Left ventricle myocardium inferior (tissue), 1 donor: ENCODE measurements around the gene MGLL. TPM values are rescaled to one million over a fixed set of nuclear protein-coding genes. Genes with fewer than 3 reads are reported as not detected.

Source experiments
- DNase-seq: peaks from one replicate; pipeline ENCODE4 v3.0.0-alpha.2; 2020
- H3K27ac ChIP-seq: fragments of 200-600 bp; replicated peaks from 2 replicates; pipeline ENCODE4 v1.8.0; 2021
- H3K27me3 ChIP-seq: fragments of 200-600 bp; 2 replicates; pipeline ENCODE4 v1.8.0; 2021; ENCODE audit warnings: low read depth
- H3K36me3 ChIP-seq: fragments of 200-600 bp; 2 replicates; pipeline ENCODE4 v1.8.0; 2021
- H3K4me1 ChIP-seq: fragments of 200-600 bp; 2 replicates; pipeline ENCODE4 v1.8.0; 2021
- H3K4me3 ChIP-seq: fragments of 200-600 bp; 2 replicates; pipeline ENCODE4 v1.8.0; 2021; ENCODE audit warnings: mild to moderate bottlenecking, moderate library complexity
- H3K9me3 ChIP-seq: fragments of 200-600 bp; replicated peaks from 2 replicates; pipeline ENCODE4 v1.8.0; 2021
- intact Hi-C: fragments of 100-400 bp; cut with micrococcal nuclease; formaldehyde crosslinking; loops from one replicate; pipeline ENCODE4 v1.11.0; 2022
- total RNA-seq: library from RNA; stranded (reverse); fragmentation: NEBNext Ultra II Directional; extraction: Animal tissue kit (Norgen Biotek cat#: 25700); gene quantifications from one replicate; pipeline ENCODE4 v1.2.1, GENCODE V29; 2021
- TF ChIP-seq, protein P1 (sequence below): fragments of 200-600 bp; IDR thresholded peaks from 2 replicates; pipeline ENCODE4 v1.8.0; 2021; ENCODE audit warnings: antibody characterized with exemption, mild to moderate bottlenecking, borderline replicate concordance
- donor health status: DM: no; HTN: yes; CAD: no; lungs with severe emphysema.

MGLL gene
- total RNA-seq, 1 donor from 2014 or later = 67.0 TPM

DNA sequence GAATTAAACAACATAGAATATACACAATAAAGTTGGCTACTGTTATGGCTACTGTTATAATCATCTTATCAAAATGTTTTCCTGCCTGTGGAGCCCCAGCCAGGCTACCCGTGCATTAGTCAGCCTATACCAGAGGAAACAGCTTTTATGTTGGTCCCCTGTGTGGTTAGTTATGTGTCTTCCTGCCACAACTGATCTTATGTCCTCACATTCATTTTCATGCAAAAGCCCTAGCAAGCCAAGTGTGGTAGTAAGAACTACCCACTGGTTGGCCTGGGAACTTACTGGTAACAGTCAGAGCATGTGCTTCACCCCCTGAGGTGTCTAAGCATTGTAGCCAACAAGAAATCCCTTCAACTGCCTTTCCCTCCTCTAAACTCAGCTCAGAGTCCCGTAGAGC lies 21.8 kb downstream of the MGLL start:
- no peak for DNase-seq
- Histone ChIP-seq H3K27ac (peak overlapping the region; percentile 52), H3K4me3 (no peak overlapping the region), H3K4me1 (peaks cover 75% of the 10 kb centered on the region), H3K36me3 (peaks cover 66% of the 10 kb centered on the region), H3K9me3 (no peaks in the 10 kb centered on the region), H3K27me3 (no peaks in the 10 kb centered on the region)
- intact Hi-C loops = no loop called here
- TF ChIP-seq, protein P1, sequence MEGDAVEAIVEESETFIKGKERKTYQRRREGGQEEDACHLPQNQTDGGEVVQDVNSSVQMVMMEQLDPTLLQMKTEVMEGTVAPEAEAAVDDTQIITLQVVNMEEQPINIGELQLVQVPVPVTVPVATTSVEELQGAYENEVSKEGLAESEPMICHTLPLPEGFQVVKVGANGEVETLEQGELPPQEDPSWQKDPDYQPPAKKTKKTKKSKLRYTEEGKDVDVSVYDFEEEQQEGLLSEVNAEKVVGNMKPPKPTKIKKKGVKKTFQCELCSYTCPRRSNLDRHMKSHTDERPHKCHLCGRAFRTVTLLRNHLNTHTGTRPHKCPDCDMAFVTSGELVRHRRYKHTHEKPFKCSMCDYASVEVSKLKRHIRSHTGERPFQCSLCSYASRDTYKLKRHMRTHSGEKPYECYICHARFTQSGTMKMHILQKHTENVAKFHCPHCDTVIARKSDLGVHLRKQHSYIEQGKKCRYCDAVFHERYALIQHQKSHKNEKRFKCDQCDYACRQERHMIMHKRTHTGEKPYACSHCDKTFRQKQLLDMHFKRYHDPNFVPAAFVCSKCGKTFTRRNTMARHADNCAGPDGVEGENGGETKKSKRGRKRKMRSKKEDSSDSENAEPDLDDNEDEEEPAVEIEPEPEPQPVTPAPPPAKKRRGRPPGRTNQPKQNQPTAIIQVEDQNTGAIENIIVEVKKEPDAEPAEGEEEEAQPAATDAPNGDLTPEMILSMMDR = no peak

DNA sequence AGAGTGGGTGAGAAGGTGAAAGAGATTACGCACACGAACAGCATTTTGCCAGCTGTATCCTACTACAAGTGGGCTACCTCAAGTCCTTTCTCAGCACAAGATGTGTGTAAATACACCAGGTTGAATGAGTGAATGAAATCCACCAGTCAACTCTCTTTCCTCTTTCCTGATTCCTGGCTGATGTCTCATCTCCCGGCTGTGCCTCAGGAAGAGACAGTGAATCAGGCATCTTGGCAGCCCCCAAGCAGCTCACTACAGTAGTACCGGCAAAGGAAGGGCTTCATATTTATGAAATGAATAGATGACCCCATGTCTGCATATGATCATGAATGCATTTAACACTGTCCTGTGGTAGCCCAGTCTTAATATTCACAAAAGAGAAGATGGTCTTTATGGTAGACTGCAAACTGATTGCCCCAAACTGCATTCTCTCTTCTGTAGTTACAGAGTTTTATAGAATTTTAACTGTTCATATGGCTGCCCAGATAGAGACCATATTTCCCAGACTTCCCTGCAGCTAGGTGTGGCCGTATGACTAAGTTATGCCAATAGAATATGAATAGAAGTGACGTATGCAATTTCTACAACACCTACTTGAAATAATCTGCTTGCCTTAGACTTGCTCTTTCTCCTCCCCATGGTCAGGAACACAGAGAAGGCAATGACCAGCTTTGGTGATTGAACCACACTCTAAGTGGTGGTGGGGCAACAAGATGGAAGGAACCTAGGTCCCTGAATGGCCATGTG lies 22.7 kb downstream of the MGLL start:
- H3K4me3 ChIP-seq = no peak overlapping the region
- H3K27ac ChIP-seq = peak overlapping the region; percentile 52
- no peaks in the 10 kb centered on the region for H3K9me3 ChIP-seq
- intact Hi-C loops = no loop called here
- H3K4me1 ChIP-seq = peaks cover 67% of the 10 kb centered on the region
- TF ChIP-seq, protein P1 = no peak
- H3K36me3 ChIP-seq = peaks cover 69% of the 10 kb centered on the region
- DNase-seq = no peak
- H3K27me3 ChIP-seq = no peaks in the 10 kb centered on the region

DNA sequence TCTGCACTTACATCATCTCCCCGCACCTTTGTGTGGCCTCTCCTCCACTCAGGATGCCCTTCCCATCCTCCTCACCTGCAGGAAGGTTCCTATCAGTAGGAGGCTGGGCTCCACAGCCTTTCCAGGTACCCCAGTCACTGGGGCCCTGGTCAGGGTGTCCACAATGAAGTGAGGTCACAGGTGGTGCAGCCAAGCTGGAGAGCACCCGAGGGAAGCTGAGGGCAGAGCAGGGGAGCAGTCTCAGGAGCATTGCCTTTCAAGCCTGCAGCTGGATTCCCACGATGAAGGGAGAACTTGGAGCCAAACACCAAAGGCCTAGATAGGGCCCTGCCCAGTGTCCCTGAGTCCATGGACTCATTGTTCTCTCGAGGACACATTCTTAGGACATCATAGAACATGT lies 23.6 kb downstream of the MGLL start:
- H3K4me1 ChIP-seq = peaks cover 65% of the 10 kb centered on the region
- H3K4me3 ChIP-seq = no peak overlapping the region
- TF ChIP-seq, protein P1 = no peak
- H3K27ac ChIP-seq = peak overlapping the region; percentile 52
- H3K36me3 ChIP-seq = peaks cover 70% of the 10 kb centered on the region
- H3K27me3 ChIP-seq = no peaks in the 10 kb centered on the region
- intact Hi-C loops = no loop called here
- DNase-seq = no peak
- no peaks in the 10 kb centered on the region for H3K9me3 ChIP-seq

DNA sequence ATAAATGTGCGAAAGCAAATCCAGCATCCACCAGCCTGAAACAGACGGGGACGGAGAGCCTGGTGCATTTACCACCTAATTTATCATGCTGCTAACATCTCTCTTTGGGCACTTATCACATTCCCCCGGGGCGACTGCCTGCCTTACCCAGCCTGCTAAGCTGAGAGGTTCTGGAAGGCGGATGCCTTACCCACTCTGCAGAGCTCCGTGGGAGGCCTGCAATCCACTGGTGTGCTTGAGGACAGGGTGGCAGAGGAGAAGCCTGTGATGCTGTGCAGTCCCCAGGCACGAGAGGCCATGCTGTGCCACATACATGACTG lies 25.5 kb downstream of the MGLL start:
- H3K36me3 ChIP-seq = peaks cover 60% of the 10 kb centered on the region
- no peaks in the 10 kb centered on the region for H3K9me3 ChIP-seq
- DNase-seq = no peak
- no peaks in the 10 kb centered on the region for H3K27me3 ChIP-seq
- TF ChIP-seq, protein P1 = no peak
- peaks cover 66% of the 10 kb centered on the region for H3K4me1 ChIP-seq
- intact Hi-C loops = no loop called here
- H3K27ac ChIP-seq = no peak overlapping the region
- no peak overlapping the region for H3K4me3 ChIP-seq

DNA sequence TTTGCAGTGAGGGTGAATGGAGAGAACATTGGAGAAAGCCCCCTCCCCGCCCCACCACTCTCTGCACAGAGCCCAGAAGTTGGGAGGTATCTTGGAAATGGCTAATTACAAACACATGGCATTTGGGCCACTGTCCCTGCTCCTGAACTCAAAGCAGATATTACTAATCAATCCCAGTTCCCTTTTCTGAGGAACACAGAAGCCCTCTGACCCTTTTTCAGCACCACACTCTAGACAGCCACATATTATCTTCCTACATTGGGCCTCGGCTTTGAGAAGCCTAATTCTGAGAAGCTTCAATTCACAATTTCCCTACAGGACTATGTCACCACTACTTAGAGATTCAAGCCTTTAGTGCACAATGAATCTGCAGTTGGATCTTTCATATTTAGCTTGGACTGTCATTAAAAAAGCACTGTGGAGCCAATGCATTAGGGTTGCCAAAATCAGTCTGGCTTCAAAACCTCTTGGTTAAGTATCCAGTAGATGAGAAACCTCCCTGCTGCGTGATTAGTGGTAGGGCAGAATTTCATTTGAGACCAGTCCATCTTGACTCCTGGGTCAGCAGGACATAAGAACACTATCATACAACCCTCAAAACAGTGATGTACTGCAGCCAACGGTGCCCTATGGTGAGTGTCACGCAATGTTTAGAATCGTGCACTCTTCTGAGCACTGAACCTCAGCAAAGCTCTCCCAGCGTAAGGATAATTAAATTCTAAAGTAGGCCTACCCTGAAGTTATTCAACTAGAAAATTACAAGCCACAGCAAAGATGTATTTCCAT lies 26.1 kb downstream of the MGLL start:
- intact Hi-C loops = no loop called here
- Histone ChIP-seq H3K4me3 (no peak overlapping the region), H3K4me1 (peaks cover 66% of the 10 kb centered on the region), H3K9me3 (no peaks in the 10 kb centered on the region), H3K27ac (no peak overlapping the region), H3K27me3 (no peaks in the 10 kb centered on the region), H3K36me3 (peaks cover 59% of the 10 kb centered on the region)
- TF ChIP-seq, protein P1 = no peak
- no peak for DNase-seq
